IPS-18c (cell line): Measurements from ENCODE around the gene ABCB6.
"Not testable (repeated sequence)": the region's sequence is repeated elsewhere in the genome, so short reads cannot be mapped to it uniquely, and the experiment has no call there.

Experiments
- H3K4me3 ChIP-seq: 2 replicates; pipeline ENCODE4 v1.7.0; 2013; ENCODE audit warnings: low read depth, mild to moderate bottlenecking, low read length, moderate library complexity; ENCODE audit not compliant: insufficient read depth
- H3K9me3 ChIP-seq: one replicate; pipeline ENCODE4 v1.6.1; 2013; ENCODE audit warnings: mild to moderate bottlenecking, low read length, moderate library complexity; ENCODE audit not compliant: control insufficient read depth, insufficient read depth

The ABCB6 gene

DNA sequence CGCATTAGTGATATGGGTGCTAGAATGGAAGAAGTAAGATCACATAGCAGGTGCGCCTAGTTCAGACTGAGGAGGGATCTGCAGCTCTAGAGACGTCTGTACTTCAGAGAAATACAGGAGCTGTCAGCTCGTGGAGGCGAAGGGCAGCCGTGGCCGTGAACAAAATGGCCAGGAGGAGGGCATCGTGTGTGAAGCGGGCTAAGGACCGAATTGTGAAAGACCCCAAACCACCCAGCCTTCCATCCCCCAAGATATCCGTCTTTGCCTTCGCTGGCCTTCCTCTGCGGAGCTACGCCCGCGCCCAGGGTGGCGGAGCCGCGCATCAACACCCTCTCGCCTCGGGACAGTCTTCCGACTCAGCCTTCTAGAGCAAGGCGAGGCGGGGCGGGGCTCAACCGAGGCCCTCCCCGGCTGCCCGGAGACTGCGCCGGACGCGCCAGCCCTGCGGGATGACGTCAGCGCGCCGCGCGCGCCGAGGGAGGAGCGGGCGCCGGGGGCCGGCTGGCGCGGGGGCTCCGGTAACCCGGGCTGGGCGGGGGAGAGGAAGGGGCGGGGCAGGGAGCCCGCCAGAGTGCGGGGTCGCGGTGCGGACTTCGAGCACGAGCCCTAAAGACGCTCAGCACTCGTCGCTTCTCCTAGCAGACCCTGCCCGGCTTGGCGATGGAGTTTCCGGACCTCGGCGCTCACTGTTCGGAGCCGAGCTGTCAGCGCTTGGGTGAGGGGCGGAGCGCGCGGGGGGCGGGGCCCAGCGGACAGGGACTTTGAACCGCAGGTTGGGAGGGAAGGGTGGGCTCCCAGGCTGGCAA, 12.2 kb downstream of the ABCB6 start, which contains the start of gene ZFAND2B:
ZFAND2B (plus strand) TSS at position 455 of the 806 bp plus-strand sequence; CDS start at position 661, 206 bp downstream.
- Histone ChIP-seq H3K4me3 (peak within 1 kb of the TSS; percentile 79), H3K9me3 (no peaks in the 10 kb centered on the region)

DNA sequence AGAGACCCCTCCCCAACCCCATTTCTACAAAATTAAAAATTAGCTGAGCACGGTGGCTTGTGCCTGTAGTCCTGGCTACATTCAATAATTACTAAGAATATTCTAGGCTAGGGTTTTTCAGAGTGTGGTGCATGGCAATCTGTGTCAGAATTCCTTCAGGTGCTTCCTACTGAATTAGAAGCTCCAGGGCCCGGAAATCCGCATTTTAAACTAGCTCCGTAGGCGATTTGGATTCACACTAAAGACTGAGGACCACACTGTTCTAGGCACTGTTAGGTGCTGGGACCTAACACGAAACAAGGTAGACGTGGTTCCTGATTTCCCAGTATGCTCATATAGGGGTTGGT, 12.8 kb downstream of the ABCB6 start:
- Histone ChIP-seq H3K9me3 (no peaks in the 10 kb centered on the region), H3K4me3 (peak overlapping the region; percentile 79)

DNA sequence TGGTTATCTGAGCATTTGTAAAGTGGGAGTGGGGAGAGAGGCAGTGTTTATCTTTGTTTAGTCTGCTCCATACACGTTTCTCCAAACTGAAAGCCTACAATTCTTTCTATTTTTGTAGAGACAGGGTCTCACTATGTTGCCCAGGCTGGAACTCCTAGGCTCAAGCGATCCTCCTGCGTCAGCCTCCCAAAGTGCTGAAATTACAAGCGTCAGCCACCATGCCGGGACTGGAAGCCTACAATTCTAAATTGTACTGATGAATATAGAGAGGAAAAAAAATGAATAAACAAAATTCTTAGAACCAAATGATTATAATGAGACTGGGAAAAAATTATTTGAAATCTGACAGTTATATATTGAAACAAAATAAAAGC, 13.6 kb downstream of the ABCB6 start:
- H3K9me3 ChIP-seq, result no peaks in the 10 kb centered on the region
- H3K4me3 ChIP-seq, result no peak overlapping the region

DNA sequence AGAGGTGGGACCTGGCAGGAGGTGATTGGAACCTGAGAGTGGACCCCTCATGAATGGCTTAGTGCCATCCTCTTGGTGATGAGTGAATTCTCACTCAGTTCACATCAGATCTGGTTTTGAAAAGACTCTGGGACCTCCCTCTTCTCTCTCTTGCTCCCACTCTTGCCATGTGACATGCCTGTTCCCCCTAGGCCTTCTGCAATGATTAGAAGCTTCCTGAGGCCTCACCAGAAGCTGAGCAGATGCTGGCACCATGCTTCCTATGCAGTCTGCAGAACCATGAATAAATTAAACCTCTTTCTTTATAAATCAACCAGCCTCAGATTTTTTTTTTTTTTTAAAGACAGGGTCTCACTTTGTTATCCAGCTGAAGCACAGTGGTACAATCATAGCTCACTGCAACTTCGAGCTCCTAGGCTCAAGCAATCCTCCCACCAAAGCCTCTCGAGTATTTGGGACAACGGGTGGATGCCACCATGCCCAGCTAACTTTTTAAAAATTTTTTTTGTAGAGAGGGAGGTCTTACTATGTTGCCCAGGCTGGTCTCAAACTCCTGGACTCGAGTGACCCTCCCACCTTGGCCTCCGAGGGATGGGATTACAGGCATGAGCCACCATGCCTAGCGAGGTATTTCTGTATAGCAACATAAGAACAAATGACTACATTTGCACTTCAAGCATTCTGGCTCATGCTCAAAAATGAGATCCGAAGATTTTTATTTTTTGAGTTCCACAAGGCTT, 14.2 kb downstream of the ABCB6 start:
- Histone ChIP-seq H3K9me3 (no peaks in the 10 kb centered on the region), H3K4me3 (no peak overlapping the region)

DNA sequence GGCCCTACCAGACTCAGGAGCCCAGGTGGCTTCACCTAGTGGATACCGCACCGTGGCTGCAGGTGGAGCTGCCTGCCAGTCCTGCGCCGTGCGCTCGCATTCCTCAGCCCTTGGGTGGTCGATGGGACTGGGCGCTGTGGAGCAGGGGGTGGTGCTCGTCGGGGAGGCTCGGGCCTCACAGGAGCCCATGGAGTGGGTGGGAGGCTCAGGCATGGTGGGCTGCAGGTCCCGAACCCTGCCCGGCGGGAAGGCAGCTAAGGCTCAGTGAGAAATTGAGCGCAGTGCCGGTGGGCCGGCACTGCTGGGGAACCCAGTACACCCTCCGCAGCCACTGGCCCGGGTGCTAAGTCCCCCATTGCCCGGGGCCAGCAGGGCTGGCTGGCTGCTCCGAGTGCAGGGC, 17.4 kb downstream of the ABCB6 start:
- not testable (repeated sequence) for H3K4me3 ChIP-seq, H3K9me3 ChIP-seq

DNA sequence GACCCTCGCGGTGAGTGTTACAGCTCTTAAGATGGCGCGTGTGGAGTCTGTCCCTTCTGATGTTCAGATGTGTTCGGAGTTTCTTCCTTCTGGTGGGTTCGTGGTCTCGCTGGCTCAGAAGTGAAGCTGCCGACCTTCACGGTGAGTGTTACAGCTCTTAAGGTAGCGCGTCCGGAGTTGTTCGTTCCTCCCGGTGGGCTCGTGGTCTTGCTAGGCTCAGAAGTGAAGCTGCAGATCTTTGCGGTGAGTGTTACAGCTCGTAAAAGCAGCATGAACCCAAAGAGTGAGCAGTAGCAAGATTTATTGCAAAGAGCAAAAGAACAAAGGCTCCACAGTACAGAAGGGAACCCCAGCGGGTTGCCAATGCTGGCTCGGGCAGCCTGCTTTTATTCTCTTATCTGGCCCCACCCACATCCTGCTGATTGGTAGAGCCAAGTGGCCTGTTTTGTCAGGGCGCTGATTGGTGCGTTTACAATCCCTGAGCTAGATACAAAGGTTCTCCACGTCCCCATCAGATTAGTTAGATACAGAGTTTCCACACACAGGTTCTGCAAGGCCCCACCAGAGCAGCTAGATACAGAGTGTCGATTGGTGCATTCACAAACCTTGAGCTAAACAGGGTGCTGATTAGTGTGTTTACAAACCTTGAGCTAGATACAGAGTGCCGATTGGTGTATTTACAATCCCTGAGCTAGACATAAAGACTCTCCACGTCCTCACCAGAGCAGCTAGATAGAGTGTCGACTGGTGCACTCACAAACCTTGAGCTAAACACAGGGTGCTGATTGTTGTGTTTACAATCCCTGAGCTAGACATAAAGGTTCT, 18.0 kb downstream of the ABCB6 start:
- not testable (repeated sequence) for H3K9me3 ChIP-seq, H3K4me3 ChIP-seq

DNA sequence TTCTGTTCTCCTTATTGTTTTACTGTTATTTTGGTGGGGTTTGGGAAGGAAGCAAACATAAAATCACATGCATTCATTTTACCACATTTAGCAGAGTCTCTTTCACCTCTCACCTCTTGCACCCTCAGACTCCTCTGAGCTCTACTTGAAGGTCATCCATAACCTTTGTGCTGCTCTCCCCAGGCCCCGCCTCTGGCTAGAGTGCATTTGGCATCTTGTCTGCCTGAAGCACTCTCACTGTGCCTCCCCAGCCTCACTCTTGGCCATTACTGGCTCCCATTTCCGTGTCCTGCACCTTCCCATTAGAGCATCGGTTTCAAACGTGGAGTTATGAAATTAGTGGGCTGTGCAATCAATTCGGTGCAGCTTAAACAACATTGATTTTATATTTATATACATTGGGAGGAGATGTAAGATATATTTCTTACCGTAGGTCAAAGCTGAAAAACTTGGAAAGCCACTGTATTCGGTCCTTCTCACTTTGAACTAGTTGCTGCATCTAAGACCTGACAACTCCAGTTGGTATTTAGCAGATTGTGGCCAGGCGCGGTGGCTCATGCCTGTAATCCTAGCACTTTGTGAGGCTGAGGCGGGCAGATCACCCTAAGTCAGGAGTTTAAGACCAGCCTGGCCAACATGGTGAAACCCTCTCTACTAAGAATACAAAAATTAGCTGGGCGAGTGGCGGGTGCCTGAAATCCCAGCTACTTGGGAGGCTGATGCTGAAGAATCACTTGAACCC, 19.1 kb downstream of the ABCB6 start:
- no peaks in the 10 kb centered on the region for H3K9me3 ChIP-seq
- no peak overlapping the region for H3K4me3 ChIP-seq

DNA sequence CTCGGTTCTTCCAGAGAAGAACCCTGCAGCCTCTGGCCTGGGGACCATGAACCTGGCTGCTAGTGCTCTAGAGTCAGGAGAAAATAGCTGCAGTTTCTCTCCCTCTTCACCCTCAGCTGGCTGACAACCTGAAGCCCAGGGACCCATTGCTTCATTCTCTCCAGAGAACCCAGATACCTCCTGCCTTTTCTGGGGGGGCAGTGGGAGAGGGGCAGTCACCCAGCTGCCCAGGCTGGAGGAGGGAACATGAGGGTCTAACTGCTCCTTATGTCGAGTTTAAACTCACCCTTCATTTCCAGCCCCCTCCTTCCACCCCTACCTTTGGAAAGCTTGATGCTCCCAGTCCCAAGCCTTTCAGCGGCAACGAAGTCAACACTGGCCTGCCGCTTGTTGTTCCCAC, 19.8 kb downstream of the ABCB6 start:
- Histone ChIP-seq H3K9me3 (no peaks in the 10 kb centered on the region), H3K4me3 (no peak overlapping the region)

DNA sequence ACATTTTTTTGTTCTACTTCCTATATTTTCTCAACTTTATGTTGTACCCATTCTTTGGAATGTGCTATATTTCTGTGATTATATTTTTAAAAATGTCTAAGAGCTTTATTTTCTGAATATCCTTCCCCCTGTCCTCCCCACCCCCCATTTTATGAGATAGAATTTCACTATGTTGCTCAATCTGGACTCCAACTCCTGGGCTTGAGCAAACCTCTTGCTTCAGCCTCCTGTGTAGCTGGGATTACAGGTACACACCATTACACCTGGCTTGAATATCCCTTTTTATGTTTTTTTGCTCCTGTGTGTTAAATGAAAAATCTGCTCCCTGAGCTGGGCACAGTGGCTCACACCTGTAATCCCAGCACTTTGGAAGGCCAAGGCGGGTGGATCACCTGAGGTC, 21.4 kb downstream of the ABCB6 start:
- no peak overlapping the region for H3K4me3 ChIP-seq
- no peaks in the 10 kb centered on the region for H3K9me3 ChIP-seq

DNA sequence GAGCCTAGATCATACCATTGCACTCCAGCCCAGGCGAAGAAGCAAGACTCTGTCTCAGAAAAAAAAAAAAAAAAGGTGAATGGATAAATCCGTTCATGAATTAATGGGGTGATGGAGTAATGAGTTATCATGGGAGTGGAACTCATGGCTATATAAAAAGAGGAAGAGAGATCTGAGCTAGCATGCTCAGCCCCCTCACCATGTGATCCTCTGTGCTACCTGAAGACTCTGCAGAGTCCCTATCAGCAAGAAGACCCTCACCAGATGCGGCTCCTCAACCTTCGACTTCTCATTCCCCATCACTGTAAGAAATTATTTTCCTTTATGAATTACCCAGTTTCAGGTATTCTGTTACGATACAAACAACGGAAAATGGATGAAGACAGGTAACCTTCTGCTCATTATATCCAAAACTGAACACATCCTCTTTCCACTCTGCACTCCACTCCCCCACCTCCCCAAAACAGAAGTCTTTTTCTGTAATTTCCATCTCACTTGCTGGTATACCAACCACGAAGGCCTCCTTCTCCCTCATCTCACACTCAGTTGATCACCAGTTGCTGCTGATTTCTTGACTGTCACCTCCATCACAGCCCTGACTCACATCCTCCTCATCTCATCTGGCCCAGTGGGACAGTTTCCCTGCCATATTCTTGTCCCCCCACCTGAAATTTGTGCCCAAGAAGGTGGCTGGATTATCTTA, 31.9 kb downstream of the ABCB6 start:
- no peak overlapping the region for H3K4me3 ChIP-seq
- no peaks in the 10 kb centered on the region for H3K9me3 ChIP-seq

DNA sequence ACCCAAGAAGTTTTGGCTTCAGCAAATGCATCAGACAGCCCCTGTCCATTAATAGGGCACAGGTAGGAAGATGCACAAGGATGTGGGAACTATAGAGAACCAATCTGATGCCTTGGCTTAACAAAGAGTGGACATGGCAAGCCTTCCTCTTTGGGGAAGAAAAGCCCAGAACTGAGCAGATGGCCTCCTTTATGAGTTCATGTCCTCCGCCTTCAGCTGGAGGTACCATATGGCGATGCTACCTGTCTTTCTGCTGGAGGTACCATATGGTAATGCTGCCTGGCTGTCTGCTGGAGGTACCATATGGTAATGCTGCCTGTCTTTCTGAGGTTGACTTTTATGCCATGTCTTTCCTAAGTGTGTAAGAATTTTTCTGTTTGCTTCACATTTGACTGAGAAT, 34.6 kb downstream of the ABCB6 start:
- Histone ChIP-seq H3K9me3 (no peaks in the 10 kb centered on the region), H3K4me3 (no peak overlapping the region)

DNA sequence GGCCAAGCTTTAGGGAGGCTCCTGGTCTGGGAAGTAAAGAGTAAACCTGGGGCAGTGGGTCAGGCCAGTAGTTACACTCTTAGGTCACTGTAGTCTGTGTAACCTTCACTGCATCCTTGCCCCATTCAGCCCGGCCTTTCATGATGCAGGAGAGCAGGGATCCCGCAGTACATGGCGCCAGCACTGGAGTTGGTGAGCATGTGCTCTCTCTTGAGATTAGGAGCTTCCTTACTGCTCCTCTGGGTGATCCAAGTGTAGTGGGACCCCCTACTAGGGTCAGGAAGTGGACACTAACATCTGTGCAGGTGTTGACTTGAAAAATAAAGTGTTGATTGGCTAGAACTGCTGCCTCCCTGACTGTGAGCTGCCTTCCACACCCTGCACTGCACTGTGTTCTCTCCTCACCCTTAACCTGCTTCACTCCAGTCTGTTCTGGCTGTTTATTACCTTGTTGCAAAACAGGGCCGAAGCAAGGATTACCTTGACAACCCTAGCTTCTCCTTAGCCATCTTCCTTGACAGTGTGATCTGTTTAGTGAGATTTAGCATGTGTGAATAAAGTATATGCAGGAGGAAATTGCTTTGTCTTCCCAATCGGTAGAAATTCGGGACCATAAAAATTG, 35.5 kb downstream of the ABCB6 start:
- H3K4me3 ChIP-seq, result no peak overlapping the region
- no peaks in the 10 kb centered on the region for H3K9me3 ChIP-seq

DNA sequence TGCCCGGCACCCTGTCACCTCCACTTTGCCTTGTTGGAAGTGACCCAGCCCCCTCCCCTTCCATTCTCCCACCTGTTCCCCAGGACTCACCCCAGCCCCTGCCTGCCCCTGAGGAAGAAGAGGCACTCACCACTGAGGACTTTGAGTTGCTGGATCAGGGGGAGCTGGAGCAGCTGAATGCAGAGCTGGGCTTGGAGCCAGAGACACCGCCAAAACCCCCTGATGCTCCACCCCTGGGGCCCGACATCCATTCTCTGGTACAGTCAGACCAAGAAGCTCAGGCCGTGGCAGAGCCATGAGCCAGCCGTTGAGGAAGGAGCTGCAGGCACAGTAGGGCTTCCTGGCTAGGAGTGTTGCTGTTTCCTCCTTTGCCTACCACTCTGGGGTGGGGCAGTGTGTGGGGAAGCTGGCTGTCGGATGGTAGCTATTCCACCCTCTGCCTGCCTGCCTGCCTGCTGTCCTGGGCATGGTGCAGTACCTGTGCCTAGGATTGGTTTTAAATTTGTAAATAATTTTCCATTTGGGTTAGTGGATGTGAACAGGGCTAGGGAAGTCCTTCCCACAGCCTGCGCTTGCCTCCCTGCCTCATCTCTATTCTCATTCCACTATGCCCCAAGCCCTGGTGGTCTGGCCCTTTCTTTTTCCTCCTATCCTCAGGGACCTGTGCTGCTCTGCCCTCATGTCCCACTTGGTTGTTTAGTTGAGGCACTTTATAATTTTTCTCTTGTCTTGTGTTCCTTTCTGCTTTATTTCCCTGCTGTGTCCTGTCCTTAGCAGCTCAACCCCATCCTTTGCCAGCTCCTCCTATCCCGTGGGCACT, 36.2 kb downstream of the ABCB6 start:
- no peaks in the 10 kb centered on the region for H3K9me3 ChIP-seq
- no peak overlapping the region for H3K4me3 ChIP-seq

DNA sequence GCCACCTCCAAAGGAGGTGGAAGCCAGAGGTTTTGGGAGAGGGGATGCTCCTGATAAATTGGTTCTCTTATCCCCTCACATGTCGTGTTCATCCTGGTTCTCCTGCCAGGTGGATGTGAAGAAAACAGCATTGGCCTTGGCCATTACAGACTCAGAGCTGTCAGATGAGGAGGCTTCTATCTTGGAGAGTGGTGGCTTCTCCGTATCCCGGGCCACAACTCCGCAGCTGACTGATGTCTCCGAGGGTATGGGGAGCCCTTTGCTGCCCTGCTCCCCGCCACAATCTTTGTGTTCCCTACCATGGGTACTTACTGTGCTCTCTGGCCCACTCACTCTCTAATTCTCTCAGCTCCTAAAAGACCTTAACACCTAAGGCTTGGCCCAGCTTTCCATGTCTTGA, 37.2 kb downstream of the ABCB6 start:
- no peak overlapping the region for H3K4me3 ChIP-seq

DNA sequence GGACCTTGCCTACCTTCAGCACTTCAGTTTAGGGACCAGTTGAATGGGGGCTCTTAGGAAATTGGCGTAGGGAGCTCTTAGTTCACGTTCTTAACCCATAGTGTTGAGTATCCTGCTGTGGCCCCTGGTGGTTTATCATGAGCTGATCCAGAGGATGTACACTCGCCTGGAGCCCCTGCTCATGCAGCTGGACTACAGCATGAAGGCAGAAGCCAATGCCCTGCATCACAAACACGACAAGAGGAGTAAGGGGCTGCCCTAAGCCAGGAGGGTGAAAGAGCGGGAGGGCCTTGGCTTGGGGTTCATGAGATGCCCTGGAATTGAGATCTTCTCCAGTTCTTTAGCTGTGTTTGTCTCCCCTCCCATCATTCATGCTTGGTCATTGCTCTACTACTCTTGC, 37.8 kb downstream of the ABCB6 start:
- no peaks in the 10 kb centered on the region for H3K9me3 ChIP-seq
- no peak overlapping the region for H3K4me3 ChIP-seq

More for the DNA sequence above, 37.2 kb downstream of the ABCB6 start:
- H3K9me3 ChIP-seq, result no peaks in the 10 kb centered on the region
